A549 (cell line): ENCODE measurements around the gene PPIC.

ENCODE experiments used
- BHLHE40 ChIP-seq: IDR thresholded peaks from 2 replicates; pipeline ENCODE4 v1.6.1; 2012; ENCODE audit warnings: low read depth, low read length, inconsistent platforms
- CHD2 ChIP-seq: fragments of 150-350 bp; IDR thresholded peaks from 2 replicates; pipeline ENCODE4 v1.6.1; 2014; ENCODE audit warnings: low read length; ENCODE audit not compliant: partially characterized antibody
- HDAC2 ChIP-seq: fragments of 200-600 bp; sonication (generic); IDR thresholded peaks from 2 replicates; pipeline ENCODE4 v1.6.1; 2016
- HOXB5 ChIP-seq: fragments of 250-450 bp; sonication (Bioruptor Pico); IDR thresholded peaks from 2 replicates; pipeline ENCODE4 v1.5.0; 2020; ENCODE audit warnings: mild to moderate bottlenecking, moderate library complexity
- MYC ChIP-seq: IDR thresholded peaks from 2 replicates; pipeline ENCODE4 v1.6.1; 2012; ENCODE audit warnings: mild to moderate bottlenecking, inconsistent platforms, low read length, improper control_type of control experiment, borderline replicate concordance
- POLR2A ChIP-seq: IDR thresholded peaks from 2 replicates; pipeline ENCODE4 v1.6.1; 2012; ENCODE audit warnings: mild to moderate bottlenecking, low read length
- POLR2AphosphoS2 ChIP-seq: conservative IDR thresholded peaks from 2 replicates; pipeline ENCODE4 v1.6.1; 2012; ENCODE audit warnings: low read length, improper control_type of control experiment, inconsistent platforms
- RAD21 ChIP-seq, 2 experiments: fragments of >200 bp in 1 of 2; sonication (Bioruptor Twin) in 1 of 2; formaldehyde crosslinking in 1 of 2; IDR thresholded peaks in 1 of 2; conservative IDR thresholded peaks in 1 of 2; 2 replicates in 1 of 2; 3 replicates in 1 of 2; pipeline ENCODE4 v1.6.1; 2012 to 2018; ENCODE audit warnings: inconsistent platforms in 1 of 2
- TF ChIP-seq, protein P1 (sequence below): fragments of >200 bp; sonication (Bioruptor Twin); formaldehyde crosslinking; IDR thresholded peaks from 3 replicates; pipeline ENCODE4 v1.5.1; 2016
- TF ChIP-seq, protein P2 (sequence below): fragments of 200-600 bp; sonication (generic); IDR thresholded peaks from 2 replicates; pipeline ENCODE4 v1.6.1; 2016; ENCODE audit warnings: antibody characterized with exemption, mild to moderate bottlenecking, moderate library complexity
- TF ChIP-seq, protein P3 (sequence below): IDR thresholded peaks from 2 replicates; pipeline ENCODE4 v1.6.1; 2012
- TF ChIP-seq, protein P4 (sequence below): IDR thresholded peaks from 2 replicates; pipeline ENCODE4 v1.6.1; 2012
- TF ChIP-seq, protein P5 (sequence below): IDR thresholded peaks from 2 replicates; pipeline ENCODE4 v1.6.1; 2012; ENCODE audit warnings: low read depth, borderline replicate concordance

DNA sequence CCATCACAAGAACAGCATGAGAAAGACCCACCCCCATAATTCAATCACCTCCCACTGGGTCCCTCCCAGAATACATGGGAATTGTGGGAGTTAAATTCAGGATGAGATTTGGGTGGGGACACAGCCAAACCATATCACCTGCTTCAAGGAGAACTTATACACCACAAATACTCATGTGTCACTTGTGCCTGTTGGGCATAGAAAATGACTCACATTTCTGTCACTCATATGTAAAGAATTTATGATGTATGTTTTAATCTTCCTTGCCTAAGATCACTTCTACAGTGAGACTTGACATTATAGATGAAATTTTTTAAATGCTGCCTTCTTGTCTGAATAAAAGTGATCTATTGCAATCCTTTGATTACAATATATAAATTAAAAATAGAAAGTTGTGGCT is 29.5 kb upstream of the PPIC start:
- TF ChIP-seq, protein P1, sequence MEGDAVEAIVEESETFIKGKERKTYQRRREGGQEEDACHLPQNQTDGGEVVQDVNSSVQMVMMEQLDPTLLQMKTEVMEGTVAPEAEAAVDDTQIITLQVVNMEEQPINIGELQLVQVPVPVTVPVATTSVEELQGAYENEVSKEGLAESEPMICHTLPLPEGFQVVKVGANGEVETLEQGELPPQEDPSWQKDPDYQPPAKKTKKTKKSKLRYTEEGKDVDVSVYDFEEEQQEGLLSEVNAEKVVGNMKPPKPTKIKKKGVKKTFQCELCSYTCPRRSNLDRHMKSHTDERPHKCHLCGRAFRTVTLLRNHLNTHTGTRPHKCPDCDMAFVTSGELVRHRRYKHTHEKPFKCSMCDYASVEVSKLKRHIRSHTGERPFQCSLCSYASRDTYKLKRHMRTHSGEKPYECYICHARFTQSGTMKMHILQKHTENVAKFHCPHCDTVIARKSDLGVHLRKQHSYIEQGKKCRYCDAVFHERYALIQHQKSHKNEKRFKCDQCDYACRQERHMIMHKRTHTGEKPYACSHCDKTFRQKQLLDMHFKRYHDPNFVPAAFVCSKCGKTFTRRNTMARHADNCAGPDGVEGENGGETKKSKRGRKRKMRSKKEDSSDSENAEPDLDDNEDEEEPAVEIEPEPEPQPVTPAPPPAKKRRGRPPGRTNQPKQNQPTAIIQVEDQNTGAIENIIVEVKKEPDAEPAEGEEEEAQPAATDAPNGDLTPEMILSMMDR: no peak
- no peak for TF ChIP-seq BHLHE40
- no peak for TF ChIP-seq HDAC2
- TF ChIP-seq, protein P2, sequence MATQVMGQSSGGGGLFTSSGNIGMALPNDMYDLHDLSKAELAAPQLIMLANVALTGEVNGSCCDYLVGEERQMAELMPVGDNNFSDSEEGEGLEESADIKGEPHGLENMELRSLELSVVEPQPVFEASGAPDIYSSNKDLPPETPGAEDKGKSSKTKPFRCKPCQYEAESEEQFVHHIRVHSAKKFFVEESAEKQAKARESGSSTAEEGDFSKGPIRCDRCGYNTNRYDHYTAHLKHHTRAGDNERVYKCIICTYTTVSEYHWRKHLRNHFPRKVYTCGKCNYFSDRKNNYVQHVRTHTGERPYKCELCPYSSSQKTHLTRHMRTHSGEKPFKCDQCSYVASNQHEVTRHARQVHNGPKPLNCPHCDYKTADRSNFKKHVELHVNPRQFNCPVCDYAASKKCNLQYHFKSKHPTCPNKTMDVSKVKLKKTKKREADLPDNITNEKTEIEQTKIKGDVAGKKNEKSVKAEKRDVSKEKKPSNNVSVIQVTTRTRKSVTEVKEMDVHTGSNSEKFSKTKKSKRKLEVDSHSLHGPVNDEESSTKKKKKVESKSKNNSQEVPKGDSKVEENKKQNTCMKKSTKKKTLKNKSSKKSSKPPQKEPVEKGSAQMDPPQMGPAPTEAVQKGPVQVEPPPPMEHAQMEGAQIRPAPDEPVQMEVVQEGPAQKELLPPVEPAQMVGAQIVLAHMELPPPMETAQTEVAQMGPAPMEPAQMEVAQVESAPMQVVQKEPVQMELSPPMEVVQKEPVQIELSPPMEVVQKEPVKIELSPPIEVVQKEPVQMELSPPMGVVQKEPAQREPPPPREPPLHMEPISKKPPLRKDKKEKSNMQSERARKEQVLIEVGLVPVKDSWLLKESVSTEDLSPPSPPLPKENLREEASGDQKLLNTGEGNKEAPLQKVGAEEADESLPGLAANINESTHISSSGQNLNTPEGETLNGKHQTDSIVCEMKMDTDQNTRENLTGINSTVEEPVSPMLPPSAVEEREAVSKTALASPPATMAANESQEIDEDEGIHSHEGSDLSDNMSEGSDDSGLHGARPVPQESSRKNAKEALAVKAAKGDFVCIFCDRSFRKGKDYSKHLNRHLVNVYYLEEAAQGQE: no peak
- TF ChIP-seq HOXB5 (CRISPR knock-in tag): no peak
- TF ChIP-seq, protein P3, sequence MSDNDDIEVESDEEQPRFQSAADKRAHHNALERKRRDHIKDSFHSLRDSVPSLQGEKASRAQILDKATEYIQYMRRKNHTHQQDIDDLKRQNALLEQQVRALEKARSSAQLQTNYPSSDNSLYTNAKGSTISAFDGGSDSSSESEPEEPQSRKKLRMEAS: no peak
- TF ChIP-seq RAD21 (conservative IDR thresholded peaks at IDR 0.05 in 1 of 2, IDR thresholded peaks at IDR 0.05 in 1 of 2): no peak
- TF ChIP-seq POLR2A: no peak
- TF ChIP-seq, protein P4, sequence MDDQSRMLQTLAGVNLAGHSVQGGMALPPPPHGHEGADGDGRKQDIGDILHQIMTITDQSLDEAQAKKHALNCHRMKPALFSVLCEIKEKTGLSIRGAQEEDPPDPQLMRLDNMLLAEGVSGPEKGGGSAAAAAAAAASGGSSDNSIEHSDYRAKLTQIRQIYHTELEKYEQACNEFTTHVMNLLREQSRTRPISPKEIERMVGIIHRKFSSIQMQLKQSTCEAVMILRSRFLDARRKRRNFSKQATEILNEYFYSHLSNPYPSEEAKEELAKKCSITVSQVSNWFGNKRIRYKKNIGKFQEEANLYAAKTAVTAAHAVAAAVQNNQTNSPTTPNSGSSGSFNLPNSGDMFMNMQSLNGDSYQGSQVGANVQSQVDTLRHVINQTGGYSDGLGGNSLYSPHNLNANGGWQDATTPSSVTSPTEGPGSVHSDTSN: no peak
- TF ChIP-seq, protein P5, sequence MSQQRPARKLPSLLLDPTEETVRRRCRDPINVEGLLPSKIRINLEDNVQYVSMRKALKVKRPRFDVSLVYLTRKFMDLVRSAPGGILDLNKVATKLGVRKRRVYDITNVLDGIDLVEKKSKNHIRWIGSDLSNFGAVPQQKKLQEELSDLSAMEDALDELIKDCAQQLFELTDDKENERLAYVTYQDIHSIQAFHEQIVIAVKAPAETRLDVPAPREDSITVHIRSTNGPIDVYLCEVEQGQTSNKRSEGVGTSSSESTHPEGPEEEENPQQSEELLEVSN: no peak
- no peak for TF ChIP-seq CHD2
- TF ChIP-seq MYC: no peak
- TF ChIP-seq POLR2AphosphoS2: no peak
